ENCODE data around the gene SLC22A23. TPM values are rescaled to one million over a fixed set of nuclear protein-coding genes. Genes with fewer than 3 reads are reported as not detected.
A peak's percentile ranks its signal among the peaks of the same experiment; 100 is the strongest.

SLC22A23 gene
- total RNA-seq, 4 donors from 2014 or later = 7.6 to 13.1 (median 9.5) TPM

DNA sequence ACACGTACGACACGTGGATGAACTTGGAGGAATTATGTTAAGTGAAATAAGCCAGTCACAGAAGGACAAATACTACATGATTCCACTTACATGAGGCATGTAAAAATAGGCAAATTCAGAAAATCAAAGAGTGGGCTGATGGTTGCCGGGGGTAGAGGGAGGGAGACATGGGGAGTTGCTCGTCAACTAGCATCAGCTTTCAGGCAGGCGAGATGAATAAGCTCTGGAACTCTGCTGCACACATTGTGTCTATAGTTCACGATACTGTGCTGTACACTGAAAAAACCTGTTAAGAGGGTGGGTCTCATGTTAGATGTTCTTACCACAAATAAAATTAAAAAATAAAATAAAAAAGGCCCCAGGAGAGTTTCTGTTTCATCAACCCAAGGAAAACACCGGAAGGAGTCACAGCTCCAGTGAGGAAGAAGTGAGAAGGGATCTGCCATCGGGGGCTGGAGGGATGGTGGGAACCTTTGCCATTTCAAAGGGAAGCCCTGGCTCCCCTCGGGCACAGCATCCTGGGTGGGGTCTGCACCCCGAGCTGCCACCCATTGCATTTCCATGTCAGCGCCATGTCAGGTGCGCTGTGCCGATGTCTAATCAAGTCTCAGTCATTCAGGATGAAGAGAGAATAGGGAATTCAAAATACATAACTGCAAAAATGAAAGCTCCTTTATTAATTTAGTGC lies 98.3 kb downstream of the SLC22A23 start:
- Histone ChIP-seq H3K36me3 (no peaks in the 10 kb centered on the region), H3K27ac (replicated peaks in 1 of 4) (no peak overlapping the region), H3K9me3 (no peaks in the 10 kb centered on the region), H3K27me3 (no peaks in the 10 kb centered on the region), H3K4me3 (no peak overlapping the region), H3K4me1 (peaks cover 27 to 52% (median 44%) of the 10 kb centered on the region in 4 donors)
- TF ChIP-seq POLR2A (IDR thresholded peaks at IDR 0.05; ENCODE audit: low read depth) = no peak
- TF ChIP-seq EP300 (IDR thresholded peaks at IDR 0.05) = no peak
- TF ChIP-seq, protein P1, sequence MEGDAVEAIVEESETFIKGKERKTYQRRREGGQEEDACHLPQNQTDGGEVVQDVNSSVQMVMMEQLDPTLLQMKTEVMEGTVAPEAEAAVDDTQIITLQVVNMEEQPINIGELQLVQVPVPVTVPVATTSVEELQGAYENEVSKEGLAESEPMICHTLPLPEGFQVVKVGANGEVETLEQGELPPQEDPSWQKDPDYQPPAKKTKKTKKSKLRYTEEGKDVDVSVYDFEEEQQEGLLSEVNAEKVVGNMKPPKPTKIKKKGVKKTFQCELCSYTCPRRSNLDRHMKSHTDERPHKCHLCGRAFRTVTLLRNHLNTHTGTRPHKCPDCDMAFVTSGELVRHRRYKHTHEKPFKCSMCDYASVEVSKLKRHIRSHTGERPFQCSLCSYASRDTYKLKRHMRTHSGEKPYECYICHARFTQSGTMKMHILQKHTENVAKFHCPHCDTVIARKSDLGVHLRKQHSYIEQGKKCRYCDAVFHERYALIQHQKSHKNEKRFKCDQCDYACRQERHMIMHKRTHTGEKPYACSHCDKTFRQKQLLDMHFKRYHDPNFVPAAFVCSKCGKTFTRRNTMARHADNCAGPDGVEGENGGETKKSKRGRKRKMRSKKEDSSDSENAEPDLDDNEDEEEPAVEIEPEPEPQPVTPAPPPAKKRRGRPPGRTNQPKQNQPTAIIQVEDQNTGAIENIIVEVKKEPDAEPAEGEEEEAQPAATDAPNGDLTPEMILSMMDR (IDR thresholded peaks at IDR 0.05) = no peak
- TF ChIP-seq POLR2AphosphoS5 (IDR thresholded peaks at IDR 0.05) = no peak
- 92% methylated on average over 14 of the region's 14 CpGs for WGBS
- intact Hi-C loops (cut with DNase I) = loop anchor here (5.0 kb wide), 1 partner anchor 76 kb away; no protein-coding TSS in a partner anchor
- DNase-seq (ENCODE audit: extremely low spot score) = no peak

DNA sequence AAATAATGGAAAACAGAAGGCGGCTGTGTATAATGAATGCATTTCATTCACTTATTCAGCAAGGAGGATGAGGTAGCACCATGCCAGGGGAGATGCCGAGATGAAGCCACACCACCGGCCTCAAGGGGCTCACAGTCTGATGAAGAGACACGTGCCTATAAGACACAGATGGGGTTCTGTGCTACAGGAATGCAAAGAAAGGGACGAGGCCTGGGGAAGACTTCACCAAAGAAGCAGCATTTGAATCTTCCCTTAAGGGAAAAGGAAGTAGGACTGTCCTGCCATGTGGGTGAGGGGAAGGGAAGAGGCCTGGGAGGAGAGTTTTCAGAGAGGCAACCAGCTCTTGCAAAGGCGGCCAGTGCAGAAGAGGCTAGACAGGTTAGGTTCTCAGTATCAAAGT lies 99.2 kb downstream of the SLC22A23 start:
- Histone ChIP-seq H3K4me3 (no peak overlapping the region), H3K27ac (replicated peaks in 1 of 4) (peak overlapping the region; percentile 87 to 96 (median 94)), H3K27me3 (no peaks in the 10 kb centered on the region), H3K4me1 (peaks cover 27 to 52% (median 39%) of the 10 kb centered on the region in 4 donors), H3K9me3 (no peaks in the 10 kb centered on the region), H3K36me3 (no peaks in the 10 kb centered on the region)
- TF ChIP-seq EP300 (IDR thresholded peaks at IDR 0.05) = no peak
- TF ChIP-seq, protein P1 (IDR thresholded peaks at IDR 0.05) = no peak
- no peak for TF ChIP-seq POLR2AphosphoS5 (IDR thresholded peaks at IDR 0.05)
- TF ChIP-seq POLR2A (IDR thresholded peaks at IDR 0.05; ENCODE audit: low read depth) = no peak
- 84% methylated on average over 6 of the region's 6 CpGs for WGBS
- no peak for DNase-seq (ENCODE audit: extremely low spot score)
- intact Hi-C loops (cut with DNase I) = loop anchor here (5.0 kb wide), 1 partner anchor 75 kb away; no protein-coding TSS in a partner anchor

DNA sequence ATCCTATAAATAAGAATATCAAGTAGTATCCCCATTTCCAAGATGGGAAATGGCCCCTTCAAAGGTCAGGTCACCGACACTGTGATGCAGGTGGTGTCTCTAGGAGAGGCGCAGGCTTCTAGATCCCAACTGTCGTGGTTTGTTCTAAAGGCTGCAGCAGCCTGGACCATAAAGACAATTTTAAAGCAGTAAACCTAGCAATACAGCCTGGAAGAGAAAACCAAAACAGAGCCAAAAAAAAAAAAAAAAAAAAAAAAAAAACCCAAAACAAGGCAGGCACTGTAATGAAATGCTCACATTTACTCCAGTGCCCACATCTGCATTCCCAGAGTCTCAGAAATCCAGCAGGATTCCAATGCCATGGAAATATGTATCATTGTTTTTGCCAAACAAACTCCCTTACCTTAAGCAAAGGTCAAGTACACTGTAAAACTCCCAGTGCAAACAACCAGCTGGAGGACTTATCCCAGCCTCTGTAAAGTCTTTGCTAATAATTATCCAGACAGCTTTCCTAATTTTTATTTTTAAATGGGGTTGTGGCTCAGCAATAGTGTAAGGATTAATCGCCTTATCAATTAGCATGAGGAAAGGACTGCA lies 99.9 kb downstream of the SLC22A23 start:
- no peaks in the 10 kb centered on the region for H3K27me3 ChIP-seq
- no peaks in the 10 kb centered on the region for H3K36me3 ChIP-seq
- no peak for DNase-seq (ENCODE audit: extremely low spot score)
- 78% methylated on average over 4 of the region's 4 CpGs for WGBS
- intact Hi-C loops (cut with DNase I) = loop anchor here (5.0 kb wide), 1 partner anchor 75 kb away; no protein-coding TSS in a partner anchor
- peak overlapping the region; percentile 87 to 96 (median 94) for H3K27ac ChIP-seq (replicated peaks in 1 of 4)
- H3K4me3 ChIP-seq = peak overlapping the region; percentile 48 to 56 (median 49)
- H3K9me3 ChIP-seq = no peaks in the 10 kb centered on the region
- TF ChIP-seq EP300 (IDR thresholded peaks at IDR 0.05) = no peak
- no peak for TF ChIP-seq POLR2AphosphoS5 (IDR thresholded peaks at IDR 0.05)
- TF ChIP-seq POLR2A (IDR thresholded peaks at IDR 0.05; ENCODE audit: low read depth) = no peak
- TF ChIP-seq, protein P1 (IDR thresholded peaks at IDR 0.05) = no peak
- H3K4me1 ChIP-seq = peaks cover 27 to 52% (median 39%) of the 10 kb centered on the region in 4 donors

DNA sequence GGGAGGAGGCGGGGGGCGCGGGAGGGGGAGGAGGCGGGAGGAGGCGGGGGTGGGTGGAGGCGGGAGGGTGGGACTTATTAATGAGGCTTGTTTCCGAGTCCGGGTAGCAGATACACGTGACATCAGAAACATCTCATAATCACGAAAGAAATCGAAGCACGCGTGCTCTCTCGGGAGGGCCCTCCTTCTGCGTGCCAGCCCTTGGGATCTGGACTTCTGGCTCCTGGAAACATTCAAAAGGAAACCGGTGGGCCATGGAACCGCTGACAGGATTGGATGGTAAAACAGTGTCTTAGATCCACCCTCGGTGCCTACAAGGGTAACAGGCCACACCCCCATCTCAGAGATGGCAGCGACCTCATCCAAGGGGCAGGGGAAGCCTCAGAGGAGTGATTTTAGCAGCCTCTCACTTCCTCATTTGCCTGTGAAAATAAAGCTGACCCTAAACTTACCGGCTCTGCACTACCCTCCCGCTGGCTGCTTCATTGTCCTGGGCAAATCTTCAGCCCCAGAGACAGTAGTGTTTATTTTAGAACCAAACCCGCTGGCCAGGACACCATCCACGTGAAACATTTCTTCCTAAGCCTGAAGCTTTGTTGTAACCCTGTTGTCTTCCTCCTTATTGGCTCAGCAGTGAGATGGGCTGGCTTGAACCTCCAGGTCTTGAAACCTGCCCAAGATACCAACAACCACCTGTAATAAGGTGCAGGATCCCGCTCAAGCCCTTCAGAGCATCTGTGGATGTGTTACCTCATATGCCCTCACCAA lies 100.6 kb downstream of the SLC22A23 start:
- intact Hi-C loops (cut with DNase I) = loop anchor here (5.0 kb wide), 1 partner anchor 74 kb away; no protein-coding TSS in a partner anchor
- 5% methylated on average over 17 of the region's 24 CpGs for WGBS
- peaks cover 27 to 54% (median 39%) of the 10 kb centered on the region in 4 donors for H3K4me1 ChIP-seq

More for the DNA sequence above, 100.6 kb downstream of the SLC22A23 start:
- H3K27me3 ChIP-seq = no peaks in the 10 kb centered on the region
- H3K27ac ChIP-seq (replicated peaks in 1 of 4) = peak overlapping the region; percentile 87 to 96 (median 94)
- TF ChIP-seq POLR2AphosphoS5 (IDR thresholded peaks at IDR 0.05) = peak; percentile 27 to 43
- no peak for TF ChIP-seq EP300 (IDR thresholded peaks at IDR 0.05)
- H3K9me3 ChIP-seq = no peaks in the 10 kb centered on the region
- no peaks in the 10 kb centered on the region for H3K36me3 ChIP-seq
- peak; percentile 97 for DNase-seq (ENCODE audit: extremely low spot score)
- H3K4me3 ChIP-seq = peak overlapping the region; percentile 48 to 56 (median 49)

Measured in esophagus muscularis mucosa (tissue), 4 donors.